ENCODE results near the gene ATP10A. TPM values are rescaled to one million over a fixed set of nuclear protein-coding genes. Genes with fewer than 3 reads are reported as not detected.

Gene ATP10A
- total RNA-seq, 3 donors from 2014 or later, result 6.4 to 17.4 (median 7.2) TPM

- DNase-seq (ENCODE audit: low spot score in 2 of 2), result no peak
- H3K9me3 ChIP-seq, result no peaks in the 10 kb centered on the region
- no peaks in the 10 kb centered on the region for H3K36me3 ChIP-seq
- TF ChIP-seq POLR2AphosphoS5 (IDR thresholded peaks at IDR 0.05), result no peak
- TF ChIP-seq CTCF (IDR thresholded peaks at IDR 0.05), result no peak
- TF ChIP-seq POLR2A (IDR thresholded peaks at IDR 0.05), result no peak
- no peak overlapping the region for H3K4me3 ChIP-seq
- no peaks in the 10 kb centered on the region for H3K27me3 ChIP-seq
- no peak overlapping the region for H3K27ac ChIP-seq
- intact Hi-C loops (cut with DNase I; ENCODE audit: low total_unique reads), result no loop called here
- H3K4me1 ChIP-seq, result no peaks in the 10 kb centered on the region
Observed at GRCh38 chr15:25877681-25878080, 14.6 kb upstream of the ATP10A start.

GRCh38 chr15:25876231-25877140 is 13.4 kb upstream of the ATP10A start:
- TF ChIP-seq POLR2A (IDR thresholded peaks at IDR 0.05), result no peak
- no peak for TF ChIP-seq CTCF (IDR thresholded peaks at IDR 0.05)
- TF ChIP-seq POLR2AphosphoS5 (IDR thresholded peaks at IDR 0.05), result no peak
- Histone ChIP-seq H3K27me3 (no peaks in the 10 kb centered on the region), H3K9me3 (no peaks in the 10 kb centered on the region), H3K4me3 (no peak overlapping the region), H3K4me1 (no peaks in the 10 kb centered on the region), H3K27ac (no peak overlapping the region), H3K36me3 (no peaks in the 10 kb centered on the region)
- intact Hi-C loops (cut with DNase I; ENCODE audit: low total_unique reads), result no loop called here
- no peak for DNase-seq (ENCODE audit: low spot score in 2 of 2)

GRCh38 chr15:25875566-25875965 is 12.4 kb upstream of the ATP10A start:
- Histone ChIP-seq H3K4me3 (no peak overlapping the region), H3K36me3 (no peaks in the 10 kb centered on the region), H3K9me3 (no peaks in the 10 kb centered on the region), H3K27ac (no peak overlapping the region), H3K4me1 (no peaks in the 10 kb centered on the region), H3K27me3 (no peaks in the 10 kb centered on the region)
- no peak for DNase-seq (ENCODE audit: low spot score in 2 of 2)
- intact Hi-C loops (cut with DNase I; ENCODE audit: low total_unique reads), result no loop called here
- TF ChIP-seq POLR2A (IDR thresholded peaks at IDR 0.05) (no peak), CTCF (IDR thresholded peaks at IDR 0.05) (no peak), POLR2AphosphoS5 (IDR thresholded peaks at IDR 0.05) (no peak)

- intact Hi-C loops (cut with DNase I; ENCODE audit: low total_unique reads), result no loop called here
- no peak for TF ChIP-seq POLR2A (IDR thresholded peaks at IDR 0.05)
- TF ChIP-seq POLR2AphosphoS5 (IDR thresholded peaks at IDR 0.05), result no peak
- no peak for TF ChIP-seq CTCF (IDR thresholded peaks at IDR 0.05)
- H3K4me1 ChIP-seq, result no peaks in the 10 kb centered on the region
- no peaks in the 10 kb centered on the region for H3K36me3 ChIP-seq
- H3K9me3 ChIP-seq, result no peaks in the 10 kb centered on the region
- H3K4me3 ChIP-seq, result no peak overlapping the region
- no peak for DNase-seq (ENCODE audit: low spot score in 2 of 2)
- no peaks in the 10 kb centered on the region for H3K27me3 ChIP-seq
- no peak overlapping the region for H3K27ac ChIP-seq
Observed at GRCh38 chr15:25874379-25874778, 11.3 kb upstream of the ATP10A start.

- intact Hi-C loops (cut with DNase I; ENCODE audit: low total_unique reads), result no loop called here
- H3K27ac ChIP-seq, result no peak overlapping the region
- no peaks in the 10 kb centered on the region for H3K27me3 ChIP-seq
- no peak overlapping the region for H3K4me3 ChIP-seq
- no peak for TF ChIP-seq CTCF (IDR thresholded peaks at IDR 0.05)
- TF ChIP-seq POLR2A (IDR thresholded peaks at IDR 0.05), result no peak
- H3K9me3 ChIP-seq, result no peaks in the 10 kb centered on the region
- H3K36me3 ChIP-seq, result no peaks in the 10 kb centered on the region
- DNase-seq (ENCODE audit: low spot score in 2 of 2), result no peak
- H3K4me1 ChIP-seq, result no peaks in the 10 kb centered on the region
Observed at GRCh38 chr15:25871403-25871802, 8.3 kb upstream of the ATP10A start.
